Transverse colon (tissue), 4 donors: ENCODE measurements around the gene CEMIP2.
A peak's percentile ranks its signal among the peaks of the same experiment; 100 is the strongest.

Experiments
- CTCF ChIP-seq, 5 experiments: fragments of 200-600 bp in 3 of 5; fragments of 450-650 bp in 2 of 5; sonication (generic) in 3 of 5; IDR thresholded peaks; 1 replicate in 2 of 5; 2 replicates in 3 of 5; pipeline ENCODE4 v1.5.1; 2016 to 2017; ENCODE audit warnings: antibody characterized with exemption in 5 of 5, inconsistent platforms in 3 of 5, mild to moderate bottlenecking in 2 of 5, moderate library complexity in 1 of 5
- POLR2A ChIP-seq: fragments of 450-650 bp; IDR thresholded peaks from one replicate; pipeline ENCODE4 v1.6.1; 2016; ENCODE audit warnings: antibody characterized with exemption, mild to moderate bottlenecking, moderate library complexity
- POLR2AphosphoS5 ChIP-seq, 3 donors: sonication (generic); formaldehyde crosslinking; IDR thresholded peaks; one replicate each; pipeline ENCODE4 v1.6.1; 2016; ENCODE audit warnings: antibody characterized with exemption in 3 of 3

- TF ChIP-seq CTCF (IDR thresholded peaks at IDR 0.05) (no peak), POLR2A (no peak), POLR2AphosphoS5 (IDR thresholded peaks at IDR 0.05) (peak in 1 of 3 donors; percentile 28)
Measured at GRCh38 chr9:71694332-71694731, 74.0 kb downstream of the CEMIP2 start.
